ENCODE results near the gene RNH1. TPM values are rescaled to one million over a fixed set of nuclear protein-coding genes. Genes with fewer than 3 reads are reported as not detected.

The RNH1 gene
- total RNA-seq, 4 donors from 2014 or later: 206 to 378 (median 222) TPM

- Histone ChIP-seq H3K36me3 (peaks cover 47 to 81% (median 71%) of the 10 kb centered on the region in 3 donors), H3K9me3 (no peaks in the 10 kb centered on the region), H3K27me3 (no peaks in the 10 kb centered on the region), H3K4me1 (peaks cover 20 to 32% (median 25%) of the 10 kb centered on the region in 3 donors), H3K27ac (peak overlapping the region in 1 of 4 donors; percentile 10), H3K4me3 (no peak overlapping the region)
- 68% methylated on average over 3 of the region's 24 CpGs; no CpG with 5 or more reads in 1 of the 2 donors for WGBS, 2 donors
- no peak for TF ChIP-seq CTCF (IDR thresholded peaks at IDR 0.05)
- TF ChIP-seq POLR2A (IDR thresholded peaks at IDR 0.05): no peak
- no peak for DNase-seq
- intact Hi-C loops (cut with DNase I): loop anchor here (5.0 to 10.0 kb wide), 2 partner anchors 37 to 265 kb away; partner anchors contain the start of genes PSMD13 and SIRT3
Observed at GRCh38 chr11:499201-500076, 7.6 kb downstream of the RNH1 start.

- peaks cover 11 to 23% (median 16%) of the 10 kb centered on the region in 3 donors for H3K4me1 ChIP-seq
- 100% methylated on average over 1 of the region's 39 CpGs; no CpG with 5 or more reads in 1 of the 2 donors for WGBS, 2 donors
- TF ChIP-seq POLR2A (IDR thresholded peaks at IDR 0.05) (no peak), CTCF (IDR thresholded peaks at IDR 0.05) (no peak)
- no peak overlapping the region for H3K27ac ChIP-seq
- no peak overlapping the region for H3K4me3 ChIP-seq
- no peaks in the 10 kb centered on the region for H3K9me3 ChIP-seq
- H3K36me3 ChIP-seq: peaks cover 56 to 90% (median 76%) of the 10 kb centered on the region in 3 donors
- intact Hi-C loops (cut with DNase I): loop anchor here (5.0 kb wide), 1 partner anchor 36 kb away; no protein-coding TSS in a partner anchor
- DNase-seq: no peak
- no peaks in the 10 kb centered on the region for H3K27me3 ChIP-seq
Observed at GRCh38 chr11:498297-499181, 8.5 kb downstream of the RNH1 start.

- H3K4me3 ChIP-seq: no peak overlapping the region
- intact Hi-C loops (cut with DNase I): loop anchor here (5.0 kb wide), 1 partner anchor 35 kb away; no protein-coding TSS in a partner anchor
- WGBS, 2 donors: 96% methylated on average over 23 to 29 of the region's 31 CpGs
Observed at GRCh38 chr11:497565-498296, 9.3 kb downstream of the RNH1 start.

More at GRCh38 chr11:497565-498296, 9.3 kb downstream of the RNH1 start:
- Histone ChIP-seq H3K36me3 (peaks cover 60 to 99% (median 76%) of the 10 kb centered on the region in 3 donors), H3K4me1 (peaks cover 3 to 15% (median 8%) of the 10 kb centered on the region in 3 donors), H3K27me3 (no peaks in the 10 kb centered on the region), H3K9me3 (no peaks in the 10 kb centered on the region), H3K27ac (no peak overlapping the region)
- DNase-seq: no peak
- no peak for TF ChIP-seq POLR2A (IDR thresholded peaks at IDR 0.05)
- no peak for TF ChIP-seq CTCF (IDR thresholded peaks at IDR 0.05)
